ENCODE measurements around the gene PDE12. TPM values are rescaled to one million over a fixed set of nuclear protein-coding genes. Genes with fewer than 3 reads are reported as not detected.

PDE12 gene
- total RNA-seq, 4 donors from 2014 or later, result 8.5 to 16.8 (median 13.6) TPM

GRCh38 chr3:57545636-57546268 is 10.3 kb upstream of the PDE12 start:
- TF ChIP-seq CTCF (IDR thresholded peaks at IDR 0.05; ENCODE audit: low read depth), result no peak

DNA sequence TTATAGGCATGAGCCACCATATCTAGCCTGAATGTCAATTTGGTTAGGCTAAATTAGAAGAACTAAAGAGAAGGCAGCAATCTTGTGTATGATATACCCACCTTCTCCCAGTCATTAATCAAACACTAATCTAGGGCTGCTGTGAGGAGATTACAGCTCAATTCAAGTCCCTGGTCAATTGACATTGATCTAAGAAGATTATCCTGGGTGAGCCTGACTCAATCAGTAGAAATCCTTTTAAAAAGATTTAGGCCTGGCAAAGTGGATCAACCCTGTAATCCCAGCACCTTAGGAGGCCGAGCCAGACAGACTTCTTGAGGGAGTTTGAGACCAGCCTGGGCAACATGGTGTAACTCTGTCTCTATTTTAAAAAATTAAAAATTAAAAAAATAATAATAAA is 9.5 kb upstream of the PDE12 start:
- TF ChIP-seq CTCF (IDR thresholded peaks at IDR 0.05; ENCODE audit: low read depth), result no peak

DNA sequence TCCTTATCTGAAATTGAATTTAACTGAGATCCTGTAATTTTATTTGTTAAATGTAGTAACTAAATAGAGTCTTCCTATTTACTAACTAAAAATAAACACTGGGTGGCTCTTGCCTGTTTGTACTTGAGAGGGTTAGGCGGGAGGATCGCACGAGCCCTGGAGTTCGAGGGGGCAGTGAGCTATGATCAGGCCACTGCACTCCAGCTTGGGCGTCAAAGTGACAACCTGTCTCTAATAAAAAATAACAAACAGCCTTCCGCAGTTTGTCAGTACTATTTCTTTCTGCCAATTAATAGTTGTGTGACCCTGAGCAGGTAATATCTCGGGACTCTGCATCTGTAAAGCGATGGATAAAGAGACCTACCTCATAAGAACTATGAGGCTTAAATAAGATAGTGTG is 768 bp upstream of the PDE12 start:
- TF ChIP-seq CTCF (IDR thresholded peaks at IDR 0.05; ENCODE audit: low read depth), result no peak

DNA sequence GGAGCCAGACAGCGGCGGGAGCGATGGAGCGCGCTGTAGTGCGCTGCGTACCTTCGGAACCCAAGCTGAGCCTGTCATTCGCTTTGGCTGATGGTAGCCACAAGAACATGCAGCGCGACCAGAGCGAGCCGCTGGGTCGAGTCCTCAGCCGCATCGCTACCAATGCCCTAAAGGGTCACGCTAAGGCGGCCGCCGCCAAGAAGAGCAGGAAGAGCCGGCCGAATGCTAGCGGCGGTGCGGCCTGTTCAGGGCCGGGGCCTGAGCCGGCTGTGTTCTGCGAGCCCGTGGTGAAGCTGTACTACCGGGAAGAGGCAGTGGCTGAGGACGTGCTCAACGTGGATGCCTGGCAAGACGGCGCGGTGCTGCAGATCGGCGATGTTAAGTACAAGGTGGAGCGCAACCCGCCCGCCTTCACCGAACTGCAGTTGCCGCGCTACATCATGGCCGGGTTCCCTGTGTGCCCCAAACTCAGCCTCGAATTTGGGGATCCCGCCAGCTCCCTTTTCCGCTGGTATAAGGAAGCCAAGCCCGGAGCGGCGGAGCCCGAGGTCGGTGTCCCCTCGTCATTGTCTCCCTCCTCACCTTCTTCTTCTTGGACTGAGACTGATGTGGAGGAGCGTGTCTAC is 498 bp downstream of the PDE12 start:
- TF ChIP-seq CTCF (IDR thresholded peaks at IDR 0.05; ENCODE audit: low read depth), result no peak

DNA sequence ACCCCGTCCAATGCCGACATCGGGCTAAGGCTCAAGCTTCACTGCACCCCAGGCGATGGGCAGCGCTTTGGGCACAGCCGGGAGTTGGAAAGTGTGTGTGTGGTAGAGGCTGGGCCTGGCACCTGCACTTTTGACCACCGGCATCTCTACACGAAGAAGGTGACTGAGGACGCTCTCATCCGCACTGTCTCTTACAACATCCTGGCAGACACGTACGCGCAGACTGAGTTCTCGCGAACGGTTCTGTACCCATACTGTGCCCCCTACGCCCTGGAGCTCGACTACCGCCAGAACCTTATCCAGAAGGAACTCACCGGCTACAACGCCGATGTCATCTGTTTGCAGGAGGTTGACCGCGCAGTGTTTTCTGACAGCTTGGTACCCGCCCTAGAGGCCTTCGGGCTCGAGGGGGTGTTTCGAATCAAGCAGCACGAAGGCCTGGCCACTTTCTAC is 1.0 kb downstream of the PDE12 start:
- no peak for TF ChIP-seq CTCF (IDR thresholded peaks at IDR 0.05; ENCODE audit: low read depth)

GRCh38 chr3:57559526-57559925 is 3.5 kb downstream of the PDE12 start:
- no peak for TF ChIP-seq CTCF (IDR thresholded peaks at IDR 0.05; ENCODE audit: low read depth)

GRCh38 chr3:57569859-57570450 is 13.9 kb downstream of the PDE12 start:
- no peak for TF ChIP-seq CTCF (IDR thresholded peaks at IDR 0.05; ENCODE audit: low read depth)
